HepG2 (cell line): ENCODE measurements around the gene SIAE. TPM values are rescaled to one million over a fixed set of nuclear protein-coding genes. Genes with fewer than 3 reads are reported as not detected.
A peak's percentile ranks its signal among the peaks of the same experiment; 100 is the strongest.

ENCODE experiments used
- CEBPG ChIP-seq: IDR thresholded peaks from 2 replicates; pipeline ENCODE4 v1.6.1; 2016
- DMAP1 ChIP-seq: IDR thresholded peaks from 2 replicates; pipeline ENCODE4 v1.6.1; 2016
- ETV5 ChIP-seq: IDR thresholded peaks from 2 replicates; pipeline ENCODE4 v1.6.1; 2018; ENCODE audit warnings: missing biosample characterization, missing genetic modification reagents, inconsistent platforms, borderline replicate concordance
- HDAC1 ChIP-seq: sonication (generic); formaldehyde crosslinking; IDR thresholded peaks from 2 replicates; pipeline ENCODE4 v1.5.1; 2020; ENCODE audit warnings: mild to moderate bottlenecking, missing genetic modification reagents
- MIER2 ChIP-seq: IDR thresholded peaks from 2 replicates; pipeline ENCODE4 v1.6.1; 2016; ENCODE audit warnings: missing biosample characterization, missing genetic modification reagents
- MYC ChIP-seq: sonication (generic); formaldehyde crosslinking; IDR thresholded peaks from 2 replicates; pipeline ENCODE4 v1.9.0; 2021; ENCODE audit warnings: missing genetic modification reagents, borderline replicate concordance
- MYPOP ChIP-seq: sonication (generic); formaldehyde crosslinking; IDR thresholded peaks from 2 replicates; pipeline ENCODE4 v1.8.1; 2023; ENCODE audit warnings: mild to moderate bottlenecking, moderate library complexity, missing genetic modification reagents
- NCOA1 ChIP-seq: sonication (generic); formaldehyde crosslinking; IDR thresholded peaks from 2 replicates; pipeline ENCODE4 v1.9.0; 2021; ENCODE audit warnings: missing genetic modification reagents
- NONO ChIP-seq, 2 experiments: fragments of 450-650 bp in 1 of 2; sonication (generic) in 1 of 2; formaldehyde crosslinking in 1 of 2; IDR thresholded peaks in 1 of 2; conservative IDR thresholded peaks in 1 of 2; 2 replicates each; pipeline versions ENCODE4 v1.6.1 to v1.8.0; 2017 to 2022; ENCODE audit warnings: mild to moderate bottlenecking in 1 of 2, missing genetic modification reagents in 1 of 2, moderate library complexity in 1 of 2
- PREB ChIP-seq: sonication (generic); formaldehyde crosslinking; IDR thresholded peaks from 2 replicates; pipeline ENCODE4 v1.4.0; 2020; ENCODE audit warnings: missing genetic modification reagents
- SPEN ChIP-seq: sonication (generic); formaldehyde crosslinking; IDR thresholded peaks from 2 replicates; pipeline ENCODE4 v1.5.1; 2020; ENCODE audit warnings: low read depth, mild to moderate bottlenecking, missing genetic modification reagents
- YEATS2 ChIP-seq: sonication (generic); formaldehyde crosslinking; IDR thresholded peaks from 2 replicates; pipeline ENCODE4 v1.4.0; 2020; ENCODE audit warnings: missing genetic modification reagents, borderline replicate concordance
- ZNF263 ChIP-seq: sonication (generic); formaldehyde crosslinking; IDR thresholded peaks from 2 replicates; pipeline ENCODE4 v1.4.0; 2020; ENCODE audit warnings: missing genetic modification reagents
- ZNF333 ChIP-seq: sonication (generic); formaldehyde crosslinking; IDR thresholded peaks from 2 replicates; pipeline ENCODE4 v1.4.0; 2020; ENCODE audit warnings: mild to moderate bottlenecking, missing genetic modification reagents, borderline replicate concordance
- ZNF350 ChIP-seq: sonication (generic); formaldehyde crosslinking; IDR thresholded peaks from 2 replicates; pipeline ENCODE4 v1.4.0; 2020; ENCODE audit warnings: mild to moderate bottlenecking, low read depth, missing genetic modification reagents, borderline replicate concordance
- ZNF577 ChIP-seq: sonication (generic); formaldehyde crosslinking; IDR thresholded peaks from 2 replicates; pipeline ENCODE4 v1.4.0; 2020; ENCODE audit warnings: mild to moderate bottlenecking, low read depth, missing genetic modification reagents, borderline replicate concordance
- ZNF598 ChIP-seq: sonication (generic); formaldehyde crosslinking; IDR thresholded peaks from 2 replicates; pipeline ENCODE4 v1.5.1; 2020; ENCODE audit warnings: mild to moderate bottlenecking, missing genetic modification reagents, borderline replicate concordance
- ZNF607 ChIP-seq: sonication (generic); formaldehyde crosslinking; IDR thresholded peaks from 2 replicates; pipeline ENCODE4 v1.5.1; 2020; ENCODE audit warnings: missing genetic modification reagents, mild to moderate bottlenecking, borderline replicate concordance
- ZNF761 ChIP-seq: sonication (generic); formaldehyde crosslinking; conservative IDR thresholded peaks from 2 replicates; pipeline ENCODE4 v1.4.0; 2020; ENCODE audit warnings: mild to moderate bottlenecking, missing genetic modification reagents
- ZNF772 ChIP-seq: sonication (generic); formaldehyde crosslinking; IDR thresholded peaks from 2 replicates; pipeline ENCODE4 v1.5.0; 2020; ENCODE audit warnings: mild to moderate bottlenecking, missing genetic modification reagents
- ZSCAN21 ChIP-seq: sonication (generic); formaldehyde crosslinking; IDR thresholded peaks from 2 replicates; pipeline ENCODE4 v1.8.0; 2022; ENCODE audit warnings: mild to moderate bottlenecking, missing genetic modification reagents, moderate library complexity, borderline replicate concordance
- polyA plus RNA-seq, 8 experiments: library from polyadenylated mRNA; depleted of rRNA in 3 of 8; stranded (reverse) in 7 of 8; unstranded in 1 of 8; fragments of >200 nt; fragmentation: Illumina TruSeq in 4 of 8; extraction: Trizol in 4 of 8; gene quantifications; 2 replicates each; pipeline versions ENCODE4 v1.2.1 to v1.2.3, GENCODE V29; 2011 to 2016; ENCODE audit warnings: low read depth in 4 of 8, missing spikeins in 1 of 8, mixed read lengths in 1 of 8; ENCODE audit not compliant: insufficient read depth in 1 of 8
- total RNA-seq, 5 experiments: library from RNA; depleted of rRNA; stranded (reverse); fragments of >200 nt; fragmentation: Illumina TruSeq; extraction: Trizol; gene quantifications; 2 replicates each; pipeline ENCODE4 v1.2.3, GENCODE V29; 2016; ENCODE audit warnings: low read depth in 1 of 5
- TF ChIP-seq, protein P1 (sequence below): sonication (generic); formaldehyde crosslinking; IDR thresholded peaks from 2 replicates; pipeline ENCODE4 v1.4.0; 2020; ENCODE audit warnings: mild to moderate bottlenecking, missing genetic modification reagents
- TF ChIP-seq, protein P2 (sequence below): sonication (generic); formaldehyde crosslinking; IDR thresholded peaks from 2 replicates; pipeline ENCODE4 v1.5.0; 2020; ENCODE audit warnings: missing genetic modification reagents
- TF ChIP-seq, protein P3 (sequence below): conservative IDR thresholded peaks from 2 replicates; pipeline ENCODE4 v1.6.1; 2018; ENCODE audit warnings: missing genetic modification reagents

Gene SIAE
- total and polyA plus RNA-seq, 2 of the 13 experiments (the other 11 are each of a cell fraction or from before 2014, with no cell fraction given), result 7.0 to 22.4 TPM

- TF ChIP-seq ZNF761 (CRISPR knock-in tag), result peak; percentile 58; the same call in 1 of the 2 replicates
- no peak for TF ChIP-seq NONO (IDR thresholded peaks at IDR 0.05)
- peak; percentile 83 for TF ChIP-seq NONO (CRISPR knock-in tag; conservative IDR thresholded peaks at IDR 0.05)
- TF ChIP-seq PREB, result no peak
- peak; percentile 73 for TF ChIP-seq CEBPG (CRISPR knock-in tag)
- TF ChIP-seq, protein P1, sequence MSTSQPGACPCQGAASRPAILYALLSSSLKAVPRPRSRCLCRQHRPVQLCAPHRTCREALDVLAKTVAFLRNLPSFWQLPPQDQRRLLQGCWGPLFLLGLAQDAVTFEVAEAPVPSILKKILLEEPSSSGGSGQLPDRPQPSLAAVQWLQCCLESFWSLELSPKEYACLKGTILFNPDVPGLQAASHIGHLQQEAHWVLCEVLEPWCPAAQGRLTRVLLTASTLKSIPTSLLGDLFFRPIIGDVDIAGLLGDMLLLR, result peak; percentile 81
- TF ChIP-seq ZNF598, result peak; percentile 93
- TF ChIP-seq ZNF350 (CRISPR knock-in tag), result peak; percentile 90
- peak; percentile 89 for TF ChIP-seq HDAC1
- TF ChIP-seq, protein P2, sequence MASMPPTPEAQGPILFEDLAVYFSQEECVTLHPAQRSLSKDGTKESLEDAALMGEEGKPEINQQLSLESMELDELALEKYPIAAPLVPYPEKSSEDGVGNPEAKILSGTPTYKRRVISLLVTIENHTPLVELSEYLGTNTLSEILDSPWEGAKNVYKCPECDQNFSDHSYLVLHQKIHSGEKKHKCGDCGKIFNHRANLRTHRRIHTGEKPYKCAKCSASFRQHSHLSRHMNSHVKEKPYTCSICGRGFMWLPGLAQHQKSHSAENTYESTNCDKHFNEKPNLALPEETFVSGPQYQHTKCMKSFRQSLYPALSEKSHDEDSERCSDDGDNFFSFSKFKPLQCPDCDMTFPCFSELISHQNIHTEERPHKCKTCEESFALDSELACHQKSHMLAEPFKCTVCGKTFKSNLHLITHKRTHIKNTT (CRISPR knock-in tag), result no peak
- TF ChIP-seq SPEN (CRISPR knock-in tag), result peak; percentile 90; the same call in 1 of the 2 replicates
- TF ChIP-seq ZNF772 (CRISPR knock-in tag), result no peak; the same call in 1 of the 2 replicates
- TF ChIP-seq ZNF577 (CRISPR knock-in tag), result no peak
- peak; percentile 72 for TF ChIP-seq MYPOP
- peak; percentile 19; the same call in 1 of the 2 replicates for TF ChIP-seq ZSCAN21
- TF ChIP-seq MYC (CRISPR knock-in tag), result peak; percentile 54; the same call in 1 of the 2 replicates
- peak; percentile 74; the same call in 1 of the 2 replicates for TF ChIP-seq ETV5 (CRISPR knock-in tag)
- peak; percentile 95 for TF ChIP-seq YEATS2 (CRISPR knock-in tag)
- TF ChIP-seq NCOA1 (CRISPR knock-in tag), result 0 out of 2 replicates have a peak, but pooled peaks have one; percentile 41
- TF ChIP-seq MIER2 (CRISPR knock-in tag), result peak; percentile 70; the same call in 1 of the 2 replicates
- TF ChIP-seq ZNF263 (CRISPR knock-in tag), result 0 out of 2 replicates have a peak, but pooled peaks have one; percentile 20
- 0 out of 2 replicates have a peak, but pooled peaks have one; percentile 37 for TF ChIP-seq ZNF333
- TF ChIP-seq, protein P3, sequence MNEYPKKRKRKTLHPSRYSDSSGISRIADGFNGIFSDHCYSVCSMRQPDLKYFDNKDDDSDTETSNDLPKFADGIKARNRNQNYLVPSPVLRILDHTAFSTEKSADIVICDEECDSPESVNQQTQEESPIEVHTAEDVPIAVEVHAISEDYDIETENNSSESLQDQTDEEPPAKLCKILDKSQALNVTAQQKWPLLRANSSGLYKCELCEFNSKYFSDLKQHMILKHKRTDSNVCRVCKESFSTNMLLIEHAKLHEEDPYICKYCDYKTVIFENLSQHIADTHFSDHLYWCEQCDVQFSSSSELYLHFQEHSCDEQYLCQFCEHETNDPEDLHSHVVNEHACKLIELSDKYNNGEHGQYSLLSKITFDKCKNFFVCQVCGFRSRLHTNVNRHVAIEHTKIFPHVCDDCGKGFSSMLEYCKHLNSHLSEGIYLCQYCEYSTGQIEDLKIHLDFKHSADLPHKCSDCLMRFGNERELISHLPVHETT, result peak; percentile 73; the same call in 1 of the 2 replicates
- TF ChIP-seq ZNF607 (CRISPR knock-in tag), result peak; percentile 83; the same call in 1 of the 2 replicates
- TF ChIP-seq DMAP1 (CRISPR knock-in tag), result peak; percentile 70; the same call in 1 of the 2 replicates
Observed at GRCh38 chr11:124622531-124623451, 50.7 kb downstream of the SIAE start, which contains the start of gene TBRG1 (continued).
